GM12875 (cell line): ENCODE results near the gene SCAMP4.
A peak's percentile ranks its signal among the peaks of the same experiment; 100 is the strongest.

Source experiments
- H3K4me3 ChIP-seq: one replicate; pipeline ENCODE4 v1.5.1; 2011; ENCODE audit warnings: low read depth, low read length, control low read depth
- TF ChIP-seq, protein P1 (sequence below): IDR thresholded peaks from 2 replicates; pipeline ENCODE4 v1.5.1; 2011; ENCODE audit warnings: low read depth, mild to moderate bottlenecking, control low read depth, inconsistent platforms, low read length, moderate library complexity, borderline replicate concordance; ENCODE audit not compliant: insufficient read depth

SCAMP4 gene

DNA sequence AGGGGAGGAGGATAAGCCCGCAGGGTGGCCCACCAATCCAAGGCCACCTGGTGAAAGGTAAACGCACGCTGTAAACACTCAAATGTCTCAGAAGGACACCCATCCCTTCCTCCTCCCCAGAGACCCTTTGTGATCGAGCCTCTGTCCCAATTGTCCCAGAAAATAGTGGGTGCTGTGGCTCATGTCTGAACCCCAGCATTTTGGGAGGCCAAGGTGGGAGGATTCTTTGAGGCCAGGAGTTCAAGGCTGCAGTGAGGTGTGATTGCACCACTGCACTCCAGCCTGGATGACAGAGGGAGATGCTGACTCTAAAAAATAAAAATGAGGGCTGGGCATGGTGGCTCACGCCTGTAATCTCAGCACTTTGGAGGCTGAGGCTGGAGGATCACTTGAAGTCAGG, 16.8 kb upstream of the SCAMP4 start:
- TF ChIP-seq, protein P1, sequence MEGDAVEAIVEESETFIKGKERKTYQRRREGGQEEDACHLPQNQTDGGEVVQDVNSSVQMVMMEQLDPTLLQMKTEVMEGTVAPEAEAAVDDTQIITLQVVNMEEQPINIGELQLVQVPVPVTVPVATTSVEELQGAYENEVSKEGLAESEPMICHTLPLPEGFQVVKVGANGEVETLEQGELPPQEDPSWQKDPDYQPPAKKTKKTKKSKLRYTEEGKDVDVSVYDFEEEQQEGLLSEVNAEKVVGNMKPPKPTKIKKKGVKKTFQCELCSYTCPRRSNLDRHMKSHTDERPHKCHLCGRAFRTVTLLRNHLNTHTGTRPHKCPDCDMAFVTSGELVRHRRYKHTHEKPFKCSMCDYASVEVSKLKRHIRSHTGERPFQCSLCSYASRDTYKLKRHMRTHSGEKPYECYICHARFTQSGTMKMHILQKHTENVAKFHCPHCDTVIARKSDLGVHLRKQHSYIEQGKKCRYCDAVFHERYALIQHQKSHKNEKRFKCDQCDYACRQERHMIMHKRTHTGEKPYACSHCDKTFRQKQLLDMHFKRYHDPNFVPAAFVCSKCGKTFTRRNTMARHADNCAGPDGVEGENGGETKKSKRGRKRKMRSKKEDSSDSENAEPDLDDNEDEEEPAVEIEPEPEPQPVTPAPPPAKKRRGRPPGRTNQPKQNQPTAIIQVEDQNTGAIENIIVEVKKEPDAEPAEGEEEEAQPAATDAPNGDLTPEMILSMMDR = no peak
- H3K4me3 ChIP-seq = no peak overlapping the region

DNA sequence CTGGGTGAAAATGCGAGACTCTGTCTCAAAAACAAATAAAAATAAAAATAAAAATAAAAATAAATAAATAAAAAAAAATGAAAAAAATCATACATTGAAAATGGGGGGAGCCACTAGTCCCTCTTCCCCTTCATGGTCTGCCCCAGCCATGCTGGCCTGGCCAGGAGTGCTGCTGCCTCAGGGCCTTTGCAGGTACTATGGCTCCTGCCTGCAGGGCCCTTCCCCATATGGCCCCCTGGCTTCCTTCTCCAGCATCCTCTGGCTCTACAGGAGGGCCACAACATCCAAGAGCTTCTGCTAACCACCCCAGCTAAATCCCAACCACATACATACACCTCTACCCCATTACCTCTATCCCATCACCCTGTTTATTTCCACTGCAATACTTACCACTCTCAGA, 15.3 kb upstream of the SCAMP4 start:
- TF ChIP-seq, protein P1 = no peak
- H3K4me3 ChIP-seq = no peak overlapping the region

DNA sequence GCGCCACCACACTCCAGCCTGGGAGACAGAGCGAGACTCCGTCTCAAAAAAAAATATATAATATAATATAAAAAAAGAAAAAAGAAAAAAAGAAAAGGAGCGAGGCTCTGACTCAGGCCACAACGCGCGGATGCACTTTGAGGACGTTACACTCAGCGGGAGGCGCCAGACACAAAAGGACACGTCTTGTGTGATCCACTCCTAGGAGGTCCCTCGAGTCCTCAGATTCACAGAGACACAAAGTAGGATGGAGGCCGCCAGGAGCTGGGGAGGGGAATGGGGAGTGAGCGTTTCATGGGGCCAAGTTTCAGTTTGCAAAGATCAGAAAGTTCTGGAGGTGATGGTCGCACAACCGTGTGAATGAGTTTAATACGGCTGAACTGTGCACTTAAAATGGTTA, 11.4 kb upstream of the SCAMP4 start:
- TF ChIP-seq, protein P1 = no peak
- H3K4me3 ChIP-seq = no peak overlapping the region

DNA sequence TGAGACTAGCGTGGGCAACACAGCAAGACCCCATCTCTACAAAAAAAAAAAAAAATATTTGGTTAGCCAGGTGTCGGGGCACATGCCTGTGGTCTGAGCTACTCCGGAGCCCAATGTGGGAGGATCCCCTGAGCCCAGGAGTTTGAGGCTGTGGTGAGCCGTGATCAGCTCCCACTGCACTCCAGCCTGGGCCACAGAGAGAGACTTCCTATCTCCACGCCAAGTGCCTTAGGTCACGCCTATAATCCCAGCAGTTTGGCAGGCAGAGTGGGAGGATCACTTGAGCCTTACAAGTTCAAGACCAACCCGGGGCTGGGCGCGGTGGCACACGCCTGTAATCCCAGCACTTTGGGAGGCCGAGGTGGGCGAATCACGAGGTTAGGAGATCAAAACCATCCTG, 8.7 kb upstream of the SCAMP4 start:
- no peak overlapping the region for H3K4me3 ChIP-seq
- TF ChIP-seq, protein P1 = no peak

DNA sequence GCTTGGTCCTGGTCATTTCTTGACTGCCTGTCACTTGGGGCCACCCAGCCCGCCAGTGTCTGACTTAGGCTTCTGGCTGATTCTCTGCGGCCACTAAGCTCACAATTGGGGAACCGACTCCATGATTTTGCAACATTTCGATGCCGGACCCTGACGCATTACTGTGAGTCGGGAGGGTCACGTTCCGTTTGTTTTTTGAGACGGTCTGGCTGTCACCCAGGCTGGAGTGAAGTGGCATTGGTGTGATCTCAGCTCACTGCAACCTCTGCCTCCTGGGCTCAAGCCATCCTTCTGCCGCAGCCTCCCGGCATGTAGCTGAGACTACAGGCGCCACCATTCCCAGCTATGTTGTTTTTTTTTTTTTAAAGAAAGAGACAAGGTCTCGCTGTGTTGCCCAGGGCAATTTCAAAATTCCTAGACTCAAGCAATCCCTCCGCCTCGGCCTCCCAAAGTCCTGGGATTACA, 3.2 kb upstream of the SCAMP4 start:
- TF ChIP-seq, protein P1 = no peak
- H3K4me3 ChIP-seq = no peak overlapping the region

DNA sequence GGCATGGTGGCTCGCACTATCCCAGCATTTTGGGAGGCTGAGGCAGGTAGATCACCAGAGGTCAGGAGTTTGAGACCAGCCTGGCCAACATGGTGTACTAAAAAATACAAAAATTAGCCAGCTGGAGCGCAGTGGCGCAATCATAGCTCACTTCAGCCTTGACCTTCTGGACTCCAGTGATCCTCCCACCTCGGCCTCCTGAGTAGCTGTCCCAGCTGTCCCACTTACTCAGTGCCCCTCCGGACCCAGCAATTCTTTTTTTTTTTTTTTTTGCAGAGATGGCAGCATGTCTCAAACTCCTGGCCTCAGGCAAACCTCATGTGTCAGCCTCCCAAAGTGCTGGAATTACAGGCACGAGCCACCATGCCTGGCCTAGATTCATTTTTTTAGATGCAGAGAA, 2.3 kb upstream of the SCAMP4 start:
- TF ChIP-seq, protein P1 = no peak
- no peak overlapping the region for H3K4me3 ChIP-seq

DNA sequence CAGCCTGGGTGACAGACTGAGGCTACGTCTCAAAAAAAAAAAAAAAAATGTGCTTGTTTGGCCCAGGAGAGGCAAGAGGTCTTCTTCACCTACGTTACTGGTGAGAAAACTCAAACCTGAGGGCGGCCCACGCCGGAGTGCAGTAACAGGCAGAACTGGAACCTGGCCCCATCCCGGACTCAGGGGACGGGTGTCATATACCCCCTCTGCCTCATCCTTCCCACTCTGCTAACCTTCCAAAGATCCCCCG, 414 bp upstream of the SCAMP4 start:
- H3K4me3 ChIP-seq = peak overlapping the region; percentile 83
- TF ChIP-seq, protein P1 = no peak
